Measurements from ENCODE around the gene TFF3.

TFF3 gene

GRCh38 chr21:42346866-42347600 is 31.8 kb upstream of the TFF3 start:
- no peak for DNase-seq

GRCh38 chr21:42346441-42346840 is 31.2 kb upstream of the TFF3 start:
- no peak for DNase-seq

GRCh38 chr21:42344631-42345030 is 29.4 kb upstream of the TFF3 start:
- DNase-seq: no peak

GRCh38 chr21:42343963-42344510 is 28.8 kb upstream of the TFF3 start:
- no peak for DNase-seq

GRCh38 chr21:42343556-42343955 is 28.3 kb upstream of the TFF3 start:
- DNase-seq: no peak

- DNase-seq: no peak
These were observed 27.9 kb upstream of the TFF3 start for GRCh38 chr21:42343101-42343500.

GRCh38 chr21:42341776-42342542 is 26.8 kb upstream of the TFF3 start:
- DNase-seq: no peak

GRCh38 chr21:42340187-42341050 is 25.2 kb upstream of the TFF3 start:
- DNase-seq: no peak

GRCh38 chr21:42338729-42339715 is 23.8 kb upstream of the TFF3 start:
- no peak for DNase-seq

GRCh38 chr21:42337830-42338728 is 22.9 kb upstream of the TFF3 start:
- peak; percentile 77 for DNase-seq

GRCh38 chr21:42337276-42337675 is 22.1 kb upstream of the TFF3 start:
- no peak for DNase-seq

GRCh38 chr21:42336054-42336453 is 20.8 kb upstream of the TFF3 start:
- no peak for DNase-seq

GRCh38 chr21:42332557-42333317 is 17.5 kb upstream of the TFF3 start:
- no peak for DNase-seq

- DNase-seq: no peak
These were observed 16.5 kb upstream of the TFF3 start for GRCh38 chr21:42331660-42332059.

- DNase-seq: no peak
These were observed 15.5 kb upstream of the TFF3 start for GRCh38 chr21:42330380-42331371.

GRCh38 chr21:42324896-42325295 is 9.7 kb upstream of the TFF3 start:
- DNase-seq: no peak

GRCh38 chr21:42321845-42322244 is 6.6 kb upstream of the TFF3 start:
- no peak for DNase-seq

- no peak for DNase-seq
These were observed 6.0 kb upstream of the TFF3 start for GRCh38 chr21:42321231-42321630.

- DNase-seq: no peak
These were observed 5.6 kb upstream of the TFF3 start for GRCh38 chr21:42320791-42321190.

All from NCI-H2029 treated with DMSO at 0.1 percent for 48 hours (cell line).